UCSD-AML1 (cell line): ENCODE measurements around the gene KIAA1671.

Experiments used
- DNase-seq: peaks from one replicate; lab custom pipeline; 2025; ENCODE audit not compliant: unreplicated experiment; lab: John Stamatoyannopoulos, UW

The KIAA1671 gene

GRCh38 chr22:24977370-24978221 lies 25.1 kb downstream of the KIAA1671 start:
- no peak for DNase-seq

DNA sequence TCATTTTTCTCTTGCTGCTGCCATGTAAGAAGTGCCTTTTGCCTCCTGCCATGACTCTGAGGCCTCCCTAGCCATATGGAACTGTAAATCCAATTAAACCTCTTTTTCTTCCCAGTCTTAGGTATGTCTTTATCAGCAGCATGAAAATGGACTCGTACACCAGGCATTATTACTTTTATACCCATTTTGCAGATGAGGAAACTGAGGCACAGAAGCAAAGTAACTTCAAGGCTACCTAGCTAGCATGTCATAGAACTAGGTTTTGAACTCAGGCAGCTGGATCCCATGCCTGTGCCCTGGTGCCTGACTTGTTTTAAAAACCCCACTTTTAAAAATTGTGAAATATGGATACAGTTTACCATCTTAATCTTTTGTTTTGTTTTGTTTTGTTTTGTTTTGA lies 25.8 kb downstream of the KIAA1671 start:
- no peak for DNase-seq

- no peak for DNase-seq
Observed at GRCh38 chr22:24981066-24981465, 28.6 kb downstream of the KIAA1671 start.

DNA sequence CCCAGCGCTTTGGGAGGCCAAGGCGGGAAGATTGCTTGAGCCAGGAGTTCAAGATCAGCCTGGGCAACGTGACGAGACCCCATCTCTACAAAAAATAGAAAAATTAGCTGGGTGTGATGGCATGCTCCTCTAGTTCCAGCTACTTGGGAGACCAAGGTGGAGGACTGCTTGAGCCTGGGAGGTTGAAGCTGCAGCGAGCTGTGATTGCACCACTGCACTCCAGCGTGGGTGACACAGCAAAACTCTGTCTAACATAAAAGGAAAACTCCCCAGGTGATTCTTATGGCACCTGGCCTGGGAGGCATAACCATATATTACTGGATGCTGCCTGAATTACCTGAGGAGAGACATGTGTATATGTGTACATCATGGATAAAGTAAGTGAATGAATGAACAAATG lies 29.1 kb downstream of the KIAA1671 start:
- no peak for DNase-seq

- no peak for DNase-seq
Observed at GRCh38 chr22:24982301-24983056, 30.0 kb downstream of the KIAA1671 start.

GRCh38 chr22:24983151-24983550 lies 30.6 kb downstream of the KIAA1671 start:
- DNase-seq: no peak

DNA sequence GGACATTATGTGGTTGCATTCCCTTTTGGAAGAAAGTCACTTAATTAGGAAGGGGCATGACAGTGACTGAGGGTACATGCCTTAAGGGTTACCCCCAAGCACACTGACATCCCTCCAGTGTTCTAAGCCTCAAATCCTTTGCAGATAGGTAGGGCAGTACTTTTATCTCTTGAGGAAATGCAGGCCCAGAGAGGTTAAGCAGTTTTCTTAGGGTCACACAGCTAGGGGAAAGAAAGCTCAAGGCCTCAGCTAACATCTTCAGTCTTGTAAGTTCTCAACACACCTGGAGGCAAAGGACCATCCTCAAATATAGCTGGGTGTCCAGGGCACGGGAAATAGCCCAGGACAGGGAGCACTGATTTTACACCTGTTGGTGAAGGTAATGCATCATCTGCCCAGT lies 31.6 kb downstream of the KIAA1671 start:
- DNase-seq: no peak

DNA sequence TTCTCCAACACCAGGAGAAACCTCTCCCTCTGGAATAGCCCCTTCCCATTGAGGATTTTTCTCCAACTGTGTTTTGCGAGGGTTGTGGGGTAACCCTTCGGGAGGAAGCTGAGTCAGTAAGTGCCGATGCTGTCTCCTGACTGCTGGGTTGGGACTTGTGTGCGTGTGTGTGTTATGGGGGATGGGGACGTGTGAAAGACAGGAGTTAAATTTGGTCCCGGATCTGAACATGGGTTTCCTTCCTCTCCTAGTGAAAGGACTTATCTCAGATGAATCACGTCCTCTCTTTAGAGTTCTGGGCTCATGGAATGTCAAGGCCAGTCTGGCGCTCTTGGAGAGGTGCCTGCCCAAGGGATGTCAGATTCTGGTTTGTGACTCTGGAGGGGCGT lies 33.3 kb downstream of the KIAA1671 start:
- DNase-seq: peak; percentile 67

DNA sequence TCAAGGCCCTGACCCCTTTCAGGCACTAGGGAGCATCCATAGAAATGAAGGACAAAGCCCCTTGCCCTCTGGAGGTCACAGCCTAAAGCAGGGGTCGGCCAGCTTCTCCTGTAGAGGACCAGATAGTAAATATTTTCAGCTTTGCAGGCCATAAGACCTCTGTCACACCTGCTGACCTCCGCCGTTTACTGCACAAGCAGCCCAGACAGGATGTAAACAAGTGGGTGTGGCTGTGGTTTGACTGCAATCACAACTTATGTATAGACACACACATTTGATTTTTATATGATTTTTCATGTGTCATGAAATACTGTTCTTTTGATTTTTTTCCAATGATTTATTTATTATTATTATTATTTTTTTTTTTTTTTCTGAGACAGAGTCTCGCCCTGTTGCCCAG lies 34.3 kb downstream of the KIAA1671 start:
- DNase-seq: no peak

- no peak for DNase-seq
Observed at GRCh38 chr22:24989135-24989534, 36.6 kb downstream of the KIAA1671 start.

DNA sequence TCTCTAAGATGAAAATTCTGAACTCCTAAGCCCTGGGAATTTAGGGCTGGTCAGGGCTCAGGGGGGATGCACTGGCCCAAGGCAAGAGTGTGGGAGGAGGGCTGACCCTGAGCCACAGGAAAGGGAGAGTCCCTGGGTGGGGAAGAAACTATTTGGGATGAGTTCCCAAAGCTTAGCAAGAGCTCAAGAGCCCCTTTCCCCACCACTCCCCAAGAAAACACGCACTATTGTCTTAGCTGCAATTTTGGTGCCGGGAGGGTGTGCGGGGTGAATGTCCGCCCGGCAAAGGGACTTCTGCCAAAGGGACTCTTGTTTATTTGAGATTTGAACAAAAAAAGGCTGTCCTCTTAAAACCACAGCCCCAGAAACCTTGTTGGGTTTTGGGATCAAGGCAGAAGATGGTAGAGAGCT lies 37.0 kb downstream of the KIAA1671 start:
- DNase-seq: no peak

GRCh38 chr22:24990344-24990905 lies 37.9 kb downstream of the KIAA1671 start:
- DNase-seq: no peak

DNA sequence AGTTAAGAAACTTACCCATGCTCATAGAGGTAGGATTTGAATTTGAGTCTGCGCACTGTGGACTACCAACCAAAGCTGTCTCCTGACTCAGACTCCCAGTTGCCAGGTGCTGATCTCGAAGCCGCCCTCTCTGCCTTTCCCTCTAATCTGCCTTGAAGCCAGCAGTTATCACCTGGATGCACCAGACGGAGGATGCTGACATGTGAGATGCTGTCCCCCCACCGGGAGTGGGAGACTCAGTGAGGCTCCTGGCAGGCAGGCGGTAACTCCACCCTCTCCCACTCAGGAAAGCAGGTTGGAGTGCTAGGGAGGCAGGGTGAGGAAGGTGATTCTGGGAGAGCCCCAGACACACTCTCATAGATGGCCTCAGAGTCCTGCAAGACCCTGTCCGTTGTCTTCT lies 40.4 kb downstream of the KIAA1671 start:
- DNase-seq: no peak

- no peak for DNase-seq
Observed at GRCh38 chr22:24994070-24994763, 41.7 kb downstream of the KIAA1671 start.

DNA sequence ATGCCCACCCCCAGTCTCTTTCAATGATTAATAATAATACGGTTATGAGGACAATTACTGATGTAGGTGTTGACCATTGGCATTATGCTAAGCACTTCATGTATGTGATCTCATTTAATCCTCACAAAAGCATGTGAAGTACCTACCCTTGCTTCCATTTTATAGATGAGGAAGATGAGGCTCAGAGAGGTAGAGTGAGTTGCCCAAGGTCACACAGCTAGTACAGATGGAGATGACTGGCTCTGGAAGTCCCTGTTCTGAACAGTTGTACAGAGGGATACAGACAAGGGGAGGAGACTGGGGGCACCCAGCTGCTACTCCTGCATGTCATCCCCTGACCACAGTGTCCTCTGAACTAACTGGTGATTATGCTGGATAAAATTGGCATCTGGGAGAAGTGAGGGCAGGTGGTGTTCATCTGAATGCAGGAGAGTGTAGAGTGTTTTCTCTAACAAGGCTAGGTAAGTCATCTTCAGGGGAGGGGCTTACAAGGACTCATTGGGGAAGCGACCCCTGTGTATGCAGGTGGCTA lies 43.2 kb downstream of the KIAA1671 start:
- DNase-seq: no peak

DNA sequence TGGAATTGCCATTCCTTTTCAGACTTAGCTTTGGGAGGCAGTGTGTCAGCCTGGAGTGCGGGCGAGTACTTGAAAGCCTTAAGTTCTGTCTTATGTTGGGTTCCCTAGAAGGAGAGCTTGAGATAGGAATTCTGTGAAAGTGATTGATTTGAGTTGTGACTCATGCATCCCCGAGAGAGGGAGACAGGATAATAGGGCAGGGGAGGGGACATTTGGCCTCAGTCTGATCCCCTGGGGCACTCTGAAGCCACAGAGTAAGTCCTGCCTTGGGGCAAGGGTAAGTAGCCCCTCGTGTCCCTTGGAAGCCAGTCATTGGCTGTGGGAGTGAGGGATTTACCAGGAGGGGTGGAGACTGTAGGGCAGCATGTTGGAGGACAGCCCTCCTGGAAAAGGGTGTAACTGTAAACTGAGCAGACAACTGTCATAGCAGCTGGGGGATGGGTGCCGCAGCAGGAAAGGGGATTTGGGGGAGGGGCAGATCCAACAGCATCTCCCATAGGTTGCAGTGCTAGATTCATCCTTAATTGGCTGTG lies 44.0 kb downstream of the KIAA1671 start:
- no peak for DNase-seq

GRCh38 chr22:24997023-24997422 lies 44.5 kb downstream of the KIAA1671 start:
- no peak for DNase-seq

GRCh38 chr22:25000686-25001085 lies 48.2 kb downstream of the KIAA1671 start:
- DNase-seq: no peak

DNA sequence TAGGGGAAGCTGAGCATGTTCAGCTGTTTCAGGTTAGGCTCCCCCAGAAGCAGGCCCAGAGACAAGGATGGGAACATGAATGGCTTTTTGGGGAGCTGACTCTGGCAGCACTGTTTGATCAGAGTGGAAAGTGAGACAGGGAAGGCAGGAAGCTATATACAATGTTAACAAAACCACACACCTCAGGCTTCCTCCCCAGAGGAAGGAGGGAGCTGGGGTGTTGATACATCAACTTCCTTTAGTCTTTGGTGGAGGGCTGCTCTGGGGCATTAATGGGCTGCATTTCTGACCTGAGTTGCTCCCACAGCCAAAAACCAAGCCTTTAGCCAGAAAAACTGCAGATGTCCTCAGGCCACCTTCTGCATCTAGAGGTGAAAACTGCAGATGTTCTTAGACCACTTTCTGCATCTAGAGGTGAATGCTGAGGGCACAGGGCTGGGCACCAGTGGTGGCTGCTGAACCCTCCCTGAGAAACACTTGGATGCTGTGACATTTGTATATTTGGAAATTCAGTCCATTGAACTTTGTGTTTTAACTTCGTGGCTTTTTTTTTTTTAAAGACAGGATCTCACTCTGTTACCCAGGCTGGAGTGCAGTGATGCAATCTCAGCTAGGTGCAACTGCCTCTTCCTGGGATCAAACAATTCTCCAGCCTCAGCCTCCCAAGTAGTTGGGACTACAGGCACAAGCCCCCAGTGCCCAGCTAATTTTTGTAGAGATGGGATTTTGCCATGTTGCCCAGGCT lies 49.9 kb downstream of the KIAA1671 start:
- peak; percentile 51 for DNase-seq

DNA sequence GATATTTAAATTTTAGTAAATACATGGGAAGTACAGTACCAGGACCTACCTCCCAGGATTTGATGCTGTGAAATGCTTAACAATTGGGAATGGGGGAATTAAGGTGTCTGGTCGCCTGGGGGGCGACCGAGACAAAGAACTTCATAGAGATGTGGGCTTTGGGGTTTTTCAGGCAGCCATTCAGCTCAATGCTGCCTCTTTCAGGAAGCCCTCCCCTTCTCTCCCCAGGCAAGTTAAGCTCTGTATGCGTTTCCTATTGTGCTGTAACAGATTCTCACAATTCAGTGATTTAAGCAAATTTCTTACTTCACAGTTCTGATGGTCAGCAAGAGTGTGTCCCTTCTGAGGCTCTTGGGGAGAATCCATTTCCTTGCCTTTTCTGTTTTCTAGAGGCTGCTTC lies 53.8 kb downstream of the KIAA1671 start:
- DNase-seq: no peak
